IMR-90 (cell line): ENCODE measurements around the gene LDB1. TPM values are rescaled to one million over a fixed set of nuclear protein-coding genes. Genes with fewer than 3 reads are reported as not detected.

Experiments
- microRNA-seq, 2 experiments: library from miRNA; stranded (forward) in 1 of 2; unstranded in 1 of 2; fragments of 10-50 nt in 1 of 2; fragments of <30 nt in 1 of 2; gene quantifications in 1 of 2; microRNA quantifications in 1 of 2; one replicate each; pipeline versions ENCODE3 to v1.1.0; 2013 to 2020; ENCODE audit not compliant: insufficient read depth in 1 of 2, insufficient read length in 1 of 2, unreplicated experiment in 1 of 2
- polyA plus RNA-seq, 3 experiments: library from polyadenylated mRNA; depleted of rRNA; stranded (reverse); fragments of >200 nt; gene quantifications; 2 replicates each; pipeline ENCODE4 v1.2.3, GENCODE V29; 2012; ENCODE audit warnings: low replicate concordance in 1 of 3
- small RNA-seq, 5 experiments: library from RNA; depleted of rRNA; stranded (forward); fragments of <200 nt; gene quantifications; one replicate each; pipeline ENCODE3, GENCODE V24; 2012
- total RNA-seq: library from RNA; depleted of rRNA; stranded (reverse); fragments of >200 nt; gene quantifications from 2 replicates; pipeline ENCODE4 v1.2.3, GENCODE V29; 2012; rRNA removed

The LDB1 gene
- total and polyA plus RNA-seq, 2 of the 4 experiments (the other 2 are of a cell fraction), result 47.9 to 92.4 TPM

Small RNA genes within 50 kb of the gene (microRNA-seq; reads per million reads assigned to microRNA genes)
- gene AL500527.1 (ENCODE audit: insufficient read depth, insufficient read length) (not detected), gene AL500527.2 (ENCODE audit: insufficient read depth, insufficient read length) (not detected)

Small RNA genes within 50 kb of the gene (small RNA-seq; reads per million reads assigned to genes)
- gene AL500527.1, result 0 reads per million in 5 experiments
- gene AL500527.2, result 0 reads per million in 5 experiments

Other genes starting within 250 kb of the LDB1 start
- gene ARMH3, start 64.2 kb downstream of the LDB1 start, total RNA-seq, result 13.1 and 20.6 TPM in 2 replicates
- 12.1 and 12.5 TPM in 2 replicates for gene ARMH3, start 64.2 kb downstream of the LDB1 start, polyA plus RNA-seq (2012; rRNA removed)
- 21.9 and 23.1 TPM in 2 replicates for gene HPS6, start 55.0 kb downstream of the LDB1 start, total RNA-seq
- 10.5 and 11.3 TPM in 2 replicates for gene HPS6, start 55.0 kb downstream of the LDB1 start, polyA plus RNA-seq (2012; rRNA removed)
- gene PPRC1, start 12.7 kb upstream of the LDB1 start, total RNA-seq, result 11.4 and 11.8 TPM in 2 replicates
- gene PPRC1, start 12.7 kb upstream of the LDB1 start, polyA plus RNA-seq (2012; rRNA removed), result 38.7 and 40.7 TPM in 2 replicates
- 43.2 and 60.5 TPM in 2 replicates for gene NOLC1, start 32.0 kb upstream of the LDB1 start, total RNA-seq
- gene NOLC1, start 32.0 kb upstream of the LDB1 start, polyA plus RNA-seq (2012; rRNA removed), result 53.5 and 55.3 TPM in 2 replicates
- gene ELOVL3, start 105.9 kb upstream of the LDB1 start, total RNA-seq, result 0.28 and 0.36 TPM in 2 replicates
- 0.09 and 0.14 TPM in 2 replicates for gene ELOVL3, start 105.9 kb upstream of the LDB1 start, polyA plus RNA-seq (2012; rRNA removed)
- not detected in 2 replicates for gene PITX3, start 121.1 kb upstream of the LDB1 start, total RNA-seq
- not detected in 2 replicates for gene PITX3, start 121.1 kb upstream of the LDB1 start, polyA plus RNA-seq (2012; rRNA removed)
- gene GBF1, start 125.2 kb upstream of the LDB1 start, total RNA-seq, result 36.4 and 38.7 TPM in 2 replicates
- gene GBF1, start 125.2 kb upstream of the LDB1 start, polyA plus RNA-seq (2012; rRNA removed), result 38.0 and 40.1 TPM in 2 replicates